ENCODE measurements around the gene MAP7.
"Not testable (repeated sequence)": the region's sequence is repeated elsewhere in the genome, so short reads cannot be mapped to it uniquely, and the experiment has no call there.

Gene MAP7

GRCh38 chr6:136550330-136551071 is at the start of gene MAP7:
MAP7 (minus strand) TSS chr6:136550422; CDS start chr6:136550408, 14 bp downstream.
- DNase-seq = peak; percentile 67
- in situ Hi-C loops (cut with MboI; ENCODE audit: low pct_unique_long_range_greater_than_20kb, low sequenced_read_pairs) = no loop called here

DNA sequence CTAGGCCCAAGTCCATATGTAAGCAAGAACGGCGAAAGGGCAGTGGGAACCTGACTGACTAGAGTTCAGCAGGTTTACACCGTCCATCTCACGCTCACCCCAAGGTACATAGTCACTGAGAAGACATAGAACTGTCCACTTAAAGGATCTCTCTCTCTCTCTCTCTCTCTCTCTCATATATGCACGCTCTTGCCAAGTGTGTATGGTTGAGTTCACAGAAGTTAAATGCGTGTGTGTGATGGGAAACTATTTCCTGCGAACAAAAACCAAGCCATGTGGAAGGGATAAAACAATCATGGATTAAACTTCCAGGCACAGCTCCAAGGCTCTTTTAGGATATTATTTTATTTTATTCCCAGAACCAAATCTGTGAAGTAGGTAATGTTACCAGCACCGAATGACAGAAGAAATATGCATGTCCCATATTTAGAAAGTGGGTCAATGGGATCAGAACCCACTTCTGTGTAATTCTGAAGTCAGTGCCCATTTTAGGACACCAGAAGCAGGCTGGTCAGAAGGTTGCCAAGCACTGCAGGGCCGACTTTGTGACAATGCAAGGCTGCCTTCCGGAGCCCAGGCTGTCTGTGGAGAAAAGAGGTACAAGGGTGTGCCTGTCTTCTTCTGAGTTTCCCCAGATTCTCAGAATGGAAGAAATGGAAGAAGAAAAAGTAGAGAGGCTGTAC is 49.2 kb upstream of the MAP7 start:
- in situ Hi-C loops (cut with MboI; ENCODE audit: low pct_unique_long_range_greater_than_20kb, low sequenced_read_pairs) = no loop called here

DNA sequence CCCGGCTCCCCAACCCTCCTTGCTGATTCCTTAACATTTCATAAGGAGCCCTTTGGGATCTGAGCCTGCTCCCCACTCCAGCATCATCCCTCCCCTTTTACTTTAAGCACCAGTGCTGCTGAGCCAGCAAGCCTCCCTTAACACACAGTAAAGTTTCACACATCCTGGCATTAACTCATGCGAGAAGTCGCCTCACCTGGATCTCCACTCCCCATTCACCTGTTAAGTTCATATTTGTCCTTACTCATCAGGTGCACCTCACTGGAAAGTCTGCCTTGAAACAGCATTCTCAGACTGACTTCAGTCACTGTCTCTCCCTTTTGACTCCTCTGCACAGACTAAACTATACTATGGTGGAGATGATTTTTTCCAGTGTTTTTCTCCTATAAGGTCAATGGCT is 47.8 kb upstream of the MAP7 start:
- in situ Hi-C loops (cut with MboI; ENCODE audit: low pct_unique_long_range_greater_than_20kb, low sequenced_read_pairs) = no loop called here
- DNase-seq = no peak

More for the DNA sequence above, 49.2 kb upstream of the MAP7 start:
- DNase-seq = no peak

- DNase-seq = no peak
- in situ Hi-C loops (cut with MboI; ENCODE audit: low pct_unique_long_range_greater_than_20kb, low sequenced_read_pairs) = no loop called here
Observed at GRCh38 chr6:136594671-136595070, 44.4 kb upstream of the MAP7 start.

GRCh38 chr6:136593748-136594490 is 43.7 kb upstream of the MAP7 start:
- in situ Hi-C loops (cut with MboI; ENCODE audit: low pct_unique_long_range_greater_than_20kb, low sequenced_read_pairs) = no loop called here

DNA sequence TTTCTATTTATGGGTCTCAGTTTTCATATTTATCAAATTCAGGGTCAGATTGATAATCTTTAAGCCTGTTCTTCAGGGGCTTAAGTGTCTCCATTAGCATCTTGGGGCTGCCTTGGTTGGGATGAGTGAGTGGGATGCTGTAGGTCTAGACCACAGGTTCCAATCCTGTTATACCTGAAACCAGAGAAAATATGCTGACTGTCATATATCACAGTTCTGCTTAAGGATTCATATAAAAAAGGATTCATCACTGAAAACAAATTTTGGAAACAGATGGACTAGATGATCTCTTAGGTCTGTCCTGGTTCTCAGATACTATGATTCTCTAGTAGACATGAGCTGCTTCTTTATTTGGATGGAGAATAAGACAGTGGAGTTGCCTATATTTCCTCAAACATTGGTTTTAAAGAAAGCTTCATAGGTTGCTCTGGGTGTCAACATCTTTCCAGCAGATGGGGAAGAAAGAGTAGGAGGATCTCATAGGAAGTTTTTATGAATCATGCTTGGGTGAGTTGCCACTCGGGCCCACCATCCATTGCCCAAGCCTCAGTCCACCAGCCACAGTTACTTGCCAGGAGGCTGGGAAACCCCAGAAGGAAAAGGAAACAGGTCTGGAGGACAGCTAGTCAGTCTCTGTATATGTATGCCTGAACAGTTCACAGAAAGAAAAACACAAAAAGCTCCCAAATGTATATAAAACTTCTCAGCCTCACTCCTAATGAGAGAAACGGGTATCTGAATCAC is 42.9 kb upstream of the MAP7 start:
- in situ Hi-C loops (cut with MboI; ENCODE audit: low pct_unique_long_range_greater_than_20kb, low sequenced_read_pairs) = no loop called here
- DNase-seq = no peak

More at GRCh38 chr6:136593748-136594490, 43.7 kb upstream of the MAP7 start:
- DNase-seq = peak; percentile 88

- in situ Hi-C loops (cut with MboI; ENCODE audit: low pct_unique_long_range_greater_than_20kb, low sequenced_read_pairs) = no loop called here
- DNase-seq = no peak
Observed at GRCh38 chr6:136591617-136592016, 41.4 kb upstream of the MAP7 start.

GRCh38 chr6:136590846-136591245 is 40.6 kb upstream of the MAP7 start:
- DNase-seq; in situ Hi-C loops (cut with MboI; ENCODE audit: low pct_unique_long_range_greater_than_20kb, low sequenced_read_pairs): not testable (repeated sequence)

DNA sequence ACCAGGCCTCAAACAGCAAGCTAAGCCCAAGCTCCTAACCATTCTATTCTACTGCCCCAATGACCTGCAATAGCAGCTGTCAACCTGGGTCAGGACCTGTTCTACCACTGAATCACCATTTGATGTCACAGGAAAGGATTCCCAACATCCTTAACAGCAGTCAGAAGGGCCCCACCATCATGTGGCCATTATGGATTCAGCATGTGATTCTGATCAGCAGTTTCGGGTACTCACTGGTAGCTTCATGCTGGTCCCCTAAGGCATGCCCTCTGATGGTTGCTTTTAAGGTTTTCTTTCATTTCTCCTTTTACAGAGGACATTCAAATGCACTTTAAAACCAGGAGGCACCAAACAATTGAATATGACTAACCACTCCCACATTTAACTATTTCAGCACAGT is 37.3 kb upstream of the MAP7 start:
- in situ Hi-C loops (cut with MboI; ENCODE audit: low pct_unique_long_range_greater_than_20kb, low sequenced_read_pairs) = no loop called here
- no peak for DNase-seq

GRCh38 chr6:136586295-136586694 is 36.1 kb upstream of the MAP7 start:
- in situ Hi-C loops (cut with MboI; ENCODE audit: low pct_unique_long_range_greater_than_20kb, low sequenced_read_pairs) = no loop called here
- no peak for DNase-seq

DNA sequence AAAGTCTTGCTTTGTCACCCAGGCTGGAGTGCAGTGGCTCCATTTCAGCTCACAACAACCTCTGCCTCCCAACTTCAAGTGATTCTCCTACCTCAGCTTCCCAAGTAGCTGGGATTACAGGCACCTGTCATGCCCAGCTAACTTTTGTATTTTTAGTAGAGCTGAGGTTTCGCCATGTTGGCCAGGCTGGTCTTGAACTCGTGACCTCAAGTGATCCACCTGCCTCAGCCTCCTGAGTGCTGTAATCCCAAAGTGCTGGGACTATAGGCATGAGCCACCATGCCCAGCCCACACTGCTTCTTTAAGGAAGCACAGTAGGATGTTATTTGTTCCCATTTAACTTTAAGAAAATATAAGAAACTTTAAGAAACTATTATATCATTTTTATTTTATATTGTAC is 35.3 kb upstream of the MAP7 start:
- in situ Hi-C loops (cut with MboI; ENCODE audit: low pct_unique_long_range_greater_than_20kb, low sequenced_read_pairs); DNase-seq: not testable (repeated sequence)

DNA sequence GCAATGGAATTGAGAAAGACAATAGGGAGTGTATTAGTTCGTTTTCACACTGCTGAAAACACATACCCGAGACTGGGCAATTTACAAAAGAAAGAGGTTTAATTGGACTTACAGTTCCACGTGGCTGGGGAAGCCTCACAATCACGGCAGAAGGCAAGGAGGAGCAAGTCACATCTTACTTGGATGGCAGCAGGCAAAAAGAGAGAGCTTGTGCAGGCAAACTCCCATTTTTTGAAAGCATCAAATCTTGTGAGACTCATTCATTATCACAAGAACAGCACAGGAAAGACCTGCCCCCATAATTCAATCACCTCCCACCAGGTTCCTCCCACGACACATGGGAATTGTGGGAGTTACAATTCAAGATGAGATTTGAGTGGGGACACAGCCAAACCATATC is 34.1 kb upstream of the MAP7 start:
- in situ Hi-C loops (cut with MboI; ENCODE audit: low pct_unique_long_range_greater_than_20kb, low sequenced_read_pairs); DNase-seq: not testable (repeated sequence)

- in situ Hi-C loops (cut with MboI; ENCODE audit: low pct_unique_long_range_greater_than_20kb, low sequenced_read_pairs) = no loop called here
- DNase-seq = peak; percentile 24
Observed at GRCh38 chr6:136582711-136583471, 32.7 kb upstream of the MAP7 start.

DNA sequence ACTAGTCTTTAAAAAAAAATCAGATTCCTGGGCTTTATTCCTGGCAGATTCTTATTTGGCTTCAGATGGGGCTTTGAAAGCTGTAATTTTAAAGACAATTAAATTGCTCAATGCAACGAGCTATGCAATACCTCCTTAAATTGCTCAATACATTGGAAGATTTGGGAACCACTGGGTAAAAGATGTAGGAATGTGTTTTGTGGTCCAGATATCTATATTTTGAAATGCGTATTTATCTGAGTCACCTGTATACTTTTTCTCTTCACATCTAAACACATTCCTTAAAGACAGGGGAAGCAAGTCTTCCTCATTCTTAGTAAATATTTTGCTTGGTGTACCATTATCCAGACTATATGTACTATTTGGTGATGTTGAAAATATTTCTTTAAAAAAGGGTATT is 29.6 kb upstream of the MAP7 start:
- no peak for DNase-seq
- in situ Hi-C loops (cut with MboI; ENCODE audit: low pct_unique_long_range_greater_than_20kb, low sequenced_read_pairs) = no loop called here

GRCh38 chr6:136576821-136577220 is 26.6 kb upstream of the MAP7 start:
- in situ Hi-C loops (cut with MboI; ENCODE audit: low pct_unique_long_range_greater_than_20kb, low sequenced_read_pairs) = no loop called here
- no peak for DNase-seq

DNA sequence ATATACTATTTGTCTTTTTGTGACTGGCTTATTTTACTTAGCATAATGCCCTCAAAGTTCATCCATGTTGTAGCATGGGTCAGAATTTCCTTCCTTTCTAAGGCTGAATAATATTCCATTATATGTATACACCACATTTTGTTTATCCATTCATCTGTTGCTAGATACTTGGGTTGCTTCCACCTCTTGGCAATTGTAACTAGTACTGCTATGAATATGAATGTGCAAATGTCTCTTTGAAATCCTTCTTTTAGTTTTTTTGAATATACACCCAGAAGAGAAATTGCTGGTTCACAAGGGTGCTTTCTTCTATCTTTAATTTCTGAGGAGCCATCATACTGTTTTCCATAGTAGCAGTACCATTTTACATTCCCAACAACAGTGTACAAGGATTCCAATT is 21.3 kb upstream of the MAP7 start:
- DNase-seq = no peak
- in situ Hi-C loops (cut with MboI; ENCODE audit: low pct_unique_long_range_greater_than_20kb, low sequenced_read_pairs) = no loop called here

- in situ Hi-C loops (cut with MboI; ENCODE audit: low pct_unique_long_range_greater_than_20kb, low sequenced_read_pairs) = no loop called here
- DNase-seq = no peak
Observed at GRCh38 chr6:136571065-136571464, 20.8 kb upstream of the MAP7 start.

DNA sequence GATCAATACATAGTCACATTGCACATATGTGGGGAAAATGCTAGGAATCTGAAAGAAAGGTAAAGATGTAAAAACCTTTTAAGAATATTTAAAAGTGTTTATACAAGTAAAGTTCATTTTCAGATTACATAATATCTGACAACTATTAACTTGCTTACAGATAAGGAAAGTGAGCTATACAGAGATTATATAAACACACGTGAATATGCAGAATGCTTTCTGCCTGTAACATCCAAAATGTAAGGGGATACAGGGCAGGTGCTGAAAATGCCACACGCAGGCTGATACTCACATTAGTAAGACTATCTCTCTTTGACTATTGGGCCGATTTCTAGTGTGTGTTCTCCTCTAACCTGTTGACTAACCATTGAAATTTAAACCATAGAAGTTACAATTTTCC is 17.9 kb upstream of the MAP7 start:
- in situ Hi-C loops (cut with MboI; ENCODE audit: low pct_unique_long_range_greater_than_20kb, low sequenced_read_pairs) = no loop called here
- DNase-seq = no peak

DNA sequence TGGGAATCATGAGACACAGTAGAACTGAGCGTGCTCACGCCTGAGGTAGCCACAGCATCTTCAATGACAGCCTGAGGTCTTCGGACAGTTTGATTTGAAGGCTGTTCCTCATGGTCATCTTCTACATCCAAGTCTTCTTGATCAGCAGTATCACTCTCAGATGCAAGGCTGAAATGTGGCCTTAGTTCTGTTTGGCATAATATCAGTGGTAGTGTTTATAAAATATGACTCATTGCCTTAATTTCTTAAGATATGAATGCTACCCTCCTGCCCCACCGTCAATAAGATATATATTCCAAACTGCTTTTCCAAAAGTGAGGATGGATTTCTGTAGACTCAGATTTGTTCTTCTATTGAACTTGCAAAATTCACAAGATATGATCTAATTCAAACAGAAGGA is 17.5 kb upstream of the MAP7 start:
- DNase-seq = no peak

More for the DNA sequence above, 17.5 kb upstream of the MAP7 start:
- in situ Hi-C loops (cut with MboI; ENCODE audit: low pct_unique_long_range_greater_than_20kb, low sequenced_read_pairs) = no loop called here
